HepG2 (cell line): ENCODE results near the gene CISD2. TPM values are rescaled to one million over a fixed set of nuclear protein-coding genes. Genes with fewer than 3 reads are reported as not detected.
A peak's percentile ranks its signal among the peaks of the same experiment; 100 is the strongest.
"Not testable (repeated sequence)": the region's sequence is repeated elsewhere in the genome, so short reads cannot be mapped to it uniquely, and the experiment has no call there.

ENCODE experiments used
- ATF4 ChIP-seq, 2 experiments: fragments of 450-650 bp in 1 of 2; sonication (generic) in 1 of 2; formaldehyde crosslinking; IDR thresholded peaks; 2 replicates each; pipeline versions ENCODE4 v1.5.0 to v1.8.0; 2020 to 2022; ENCODE audit warnings: mild to moderate bottlenecking in 1 of 2, missing genetic modification reagents in 1 of 2
- CBX5 ChIP-seq: sonication (generic); formaldehyde crosslinking; IDR thresholded peaks from 2 replicates; pipeline ENCODE4 v1.4.0; 2020; ENCODE audit warnings: missing genetic modification reagents, borderline replicate concordance
- ELF1 ChIP-seq: sonication (generic); formaldehyde crosslinking; IDR thresholded peaks from 2 replicates; pipeline ENCODE4 v1.4.0; 2020; ENCODE audit warnings: missing genetic modification reagents
- GATAD2A ChIP-seq: IDR thresholded peaks from 2 replicates; pipeline ENCODE4 v1.6.1; 2016
- HNF1A ChIP-seq, 2 experiments: sonication (generic) in 1 of 2; formaldehyde crosslinking in 1 of 2; IDR thresholded peaks; 2 replicates each; pipeline versions ENCODE4 v1.4.0 to v1.6.1; 2016 to 2020; ENCODE audit warnings: borderline replicate concordance in 1 of 2, low read depth in 1 of 2, mild to moderate bottlenecking in 1 of 2, missing genetic modification reagents in 1 of 2
- MIER3 ChIP-seq: IDR thresholded peaks from 2 replicates; pipeline ENCODE4 v1.6.1; 2016; ENCODE audit warnings: missing compliant biosample characterization, borderline replicate concordance
- NCOA2 ChIP-seq: sonication (generic); formaldehyde crosslinking; IDR thresholded peaks from 2 replicates; pipeline ENCODE4 v1.8.0; 2022; ENCODE audit warnings: inconsistent platforms
- PATZ1 ChIP-seq: sonication (generic); formaldehyde crosslinking; IDR thresholded peaks from 2 replicates; pipeline ENCODE4 v1.4.0; 2020; ENCODE audit warnings: missing genetic modification reagents
- RARA ChIP-seq: IDR thresholded peaks from 2 replicates; pipeline ENCODE4 v1.6.1; 2016; ENCODE audit warnings: missing genetic modification reagents, missing compliant biosample characterization
- RXRA ChIP-seq: sonication (generic); formaldehyde crosslinking; IDR thresholded peaks from 2 replicates; pipeline ENCODE4 v1.5.1; 2020; ENCODE audit warnings: missing genetic modification reagents
- SKI ChIP-seq: fragments of 450-650 bp; IDR thresholded peaks from one replicate; pipeline ENCODE4 v1.6.1; 2018; ENCODE audit warnings: mild to moderate bottlenecking; ENCODE audit not compliant: partially characterized antibody
- SOX6 ChIP-seq, 2 experiments: fragments of 450-650 bp in 1 of 2; sonication (generic) in 1 of 2; formaldehyde crosslinking in 1 of 2; IDR thresholded peaks; 2 replicates each; pipeline versions ENCODE4 v1.4.0 to v1.6.1; 2017 to 2020; ENCODE audit warnings: antibody characterized with exemption in 1 of 2, mild to moderate bottlenecking in 1 of 2, missing genetic modification reagents in 1 of 2
- ZMYM4 ChIP-seq: sonication (generic); formaldehyde crosslinking; IDR thresholded peaks from 2 replicates; pipeline ENCODE4 v1.8.1; 2023; ENCODE audit warnings: mild to moderate bottlenecking, missing genetic modification reagents
- polyA plus RNA-seq, 8 experiments: library from polyadenylated mRNA; depleted of rRNA in 3 of 8; stranded (reverse) in 7 of 8; unstranded in 1 of 8; fragments of >200 nt; fragmentation: Illumina TruSeq in 4 of 8; extraction: Trizol in 4 of 8; gene quantifications; 2 replicates each; pipeline versions ENCODE4 v1.2.1 to v1.2.3, GENCODE V29; 2011 to 2016; ENCODE audit warnings: low read depth in 4 of 8, missing spikeins in 1 of 8, mixed read lengths in 1 of 8; ENCODE audit not compliant: insufficient read depth in 1 of 8
- total RNA-seq, 5 experiments: library from RNA; depleted of rRNA; stranded (reverse); fragments of >200 nt; fragmentation: Illumina TruSeq; extraction: Trizol; gene quantifications; 2 replicates each; pipeline ENCODE4 v1.2.3, GENCODE V29; 2016; ENCODE audit warnings: low read depth in 1 of 5
- TF ChIP-seq, protein P1 (sequence below): sonication (generic); formaldehyde crosslinking; IDR thresholded peaks from 2 replicates; pipeline ENCODE4 v1.4.0; 2020; ENCODE audit warnings: missing genetic modification reagents
- TF ChIP-seq, protein P2 (sequence below): sonication (generic); formaldehyde crosslinking; conservative IDR thresholded peaks from 2 replicates; pipeline ENCODE4 v1.4.0; 2020; ENCODE audit warnings: mild to moderate bottlenecking, missing genetic modification reagents, moderate library complexity

The CISD2 gene
- total and polyA plus RNA-seq, 2 of the 13 experiments (the other 11 are each of a cell fraction or from before 2014, with no cell fraction given): 24.5 to 37.7 TPM

GRCh38 chr4:102878349-102878748 is 9.6 kb downstream of the CISD2 start (continued):
- peak; percentile 72 for TF ChIP-seq RARA (CRISPR knock-in tag)
- 0 out of 2 replicates have a peak, but pooled peaks have one; percentile 20 for TF ChIP-seq ELF1 (CRISPR knock-in tag)
- TF ChIP-seq NCOA2: peak; percentile 43; the same call in 1 of the 2 replicates
- not testable (repeated sequence) for TF ChIP-seq SOX6 (IDR thresholded peaks at IDR 0.05); HNF1A (IDR thresholded peaks at IDR 0.05; ENCODE audit: low read depth)
- peak; percentile 76 for TF ChIP-seq SOX6 (CRISPR knock-in tag; IDR thresholded peaks at IDR 0.05)
- TF ChIP-seq ZMYM4 (CRISPR knock-in tag): peak; percentile 75
- peak; percentile 88 for TF ChIP-seq GATAD2A (CRISPR knock-in tag)
- TF ChIP-seq, protein P1, sequence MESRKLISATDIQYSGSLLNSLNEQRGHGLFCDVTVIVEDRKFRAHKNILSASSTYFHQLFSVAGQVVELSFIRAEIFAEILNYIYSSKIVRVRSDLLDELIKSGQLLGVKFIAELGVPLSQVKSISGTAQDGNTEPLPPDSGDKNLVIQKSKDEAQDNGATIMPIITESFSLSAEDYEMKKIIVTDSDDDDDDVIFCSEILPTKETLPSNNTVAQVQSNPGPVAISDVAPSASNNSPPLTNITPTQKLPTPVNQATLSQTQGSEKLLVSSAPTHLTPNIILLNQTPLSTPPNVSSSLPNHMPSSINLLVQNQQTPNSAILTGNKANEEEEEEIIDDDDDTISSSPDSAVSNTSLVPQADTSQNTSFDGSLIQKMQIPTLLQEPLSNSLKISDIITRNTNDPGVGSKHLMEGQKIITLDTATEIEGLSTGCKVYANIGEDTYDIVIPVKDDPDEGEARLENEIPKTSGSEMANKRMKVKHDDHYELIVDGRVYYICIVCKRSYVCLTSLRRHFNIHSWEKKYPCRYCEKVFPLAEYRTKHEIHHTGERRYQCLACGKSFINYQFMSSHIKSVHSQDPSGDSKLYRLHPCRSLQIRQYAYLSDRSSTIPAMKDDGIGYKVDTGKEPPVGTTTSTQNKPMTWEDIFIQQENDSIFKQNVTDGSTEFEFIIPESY (CRISPR knock-in tag): peak; percentile 10; the same call in 1 of the 2 replicates
- TF ChIP-seq RXRA (CRISPR knock-in tag): peak; percentile 67; the same call in 1 of the 2 replicates
- TF ChIP-seq SKI: peak; percentile 26
- peak in 1 of 2 experiments; percentile 98; a peak in 2 of 4 replicates for TF ChIP-seq ATF4 (CRISPR knock-in tag; IDR thresholded peaks at IDR 0.05)
- 0 out of 2 replicates have a peak, but pooled peaks have one; percentile 14 for TF ChIP-seq HNF1A (CRISPR knock-in tag; IDR thresholded peaks at IDR 0.05; ENCODE audit: borderline replicate concordance)
- 0 out of 2 replicates have a peak, but pooled peaks have one; percentile 13 for TF ChIP-seq MIER3 (CRISPR knock-in tag)
- 0 out of 2 replicates have a peak, but pooled peaks have one; percentile 24 for TF ChIP-seq PATZ1 (CRISPR knock-in tag)
- TF ChIP-seq, protein P2, sequence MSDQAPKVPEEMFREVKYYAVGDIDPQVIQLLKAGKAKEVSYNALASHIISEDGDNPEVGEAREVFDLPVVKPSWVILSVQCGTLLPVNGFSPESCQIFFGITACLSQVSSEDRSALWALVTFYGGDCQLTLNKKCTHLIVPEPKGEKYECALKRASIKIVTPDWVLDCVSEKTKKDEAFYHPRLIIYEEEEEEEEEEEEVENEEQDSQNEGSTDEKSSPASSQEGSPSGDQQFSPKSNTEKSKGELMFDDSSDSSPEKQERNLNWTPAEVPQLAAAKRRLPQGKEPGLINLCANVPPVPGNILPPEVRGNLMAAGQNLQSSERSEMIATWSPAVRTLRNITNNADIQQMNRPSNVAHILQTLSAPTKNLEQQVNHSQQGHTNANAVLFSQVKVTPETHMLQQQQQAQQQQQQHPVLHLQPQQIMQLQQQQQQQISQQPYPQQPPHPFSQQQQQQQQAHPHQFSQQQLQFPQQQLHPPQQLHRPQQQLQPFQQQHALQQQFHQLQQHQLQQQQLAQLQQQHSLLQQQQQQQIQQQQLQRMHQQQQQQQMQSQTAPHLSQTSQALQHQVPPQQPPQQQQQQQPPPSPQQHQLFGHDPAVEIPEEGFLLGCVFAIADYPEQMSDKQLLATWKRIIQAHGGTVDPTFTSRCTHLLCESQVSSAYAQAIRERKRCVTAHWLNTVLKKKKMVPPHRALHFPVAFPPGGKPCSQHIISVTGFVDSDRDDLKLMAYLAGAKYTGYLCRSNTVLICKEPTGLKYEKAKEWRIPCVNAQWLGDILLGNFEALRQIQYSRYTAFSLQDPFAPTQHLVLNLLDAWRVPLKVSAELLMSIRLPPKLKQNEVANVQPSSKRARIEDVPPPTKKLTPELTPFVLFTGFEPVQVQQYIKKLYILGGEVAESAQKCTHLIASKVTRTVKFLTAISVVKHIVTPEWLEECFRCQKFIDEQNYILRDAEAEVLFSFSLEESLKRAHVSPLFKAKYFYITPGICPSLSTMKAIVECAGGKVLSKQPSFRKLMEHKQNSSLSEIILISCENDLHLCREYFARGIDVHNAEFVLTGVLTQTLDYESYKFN (CRISPR knock-in tag): peak; percentile 67
- TF ChIP-seq CBX5: 0 out of 2 replicates have a peak, but pooled peaks have one; percentile 62
